Psoas muscle (tissue), 8 donors: ENCODE measurements around the gene NR5A2. TPM values are rescaled to one million over a fixed set of nuclear protein-coding genes. Genes with fewer than 3 reads are reported as not detected.

Experiments
- ATAC-seq, 4 donors: fragments of 200-7000 bp; cut with Tn5 transposase; one replicate each; pipeline ENCODE4 v1.9.1; 2020; ENCODE audit warnings: moderate library complexity in 3 of 4, mild to moderate bottlenecking in 2 of 4
- DNase-seq, 2 donors: peaks; one replicate each; pipeline ENCODE4 v3.0.0-alpha.2; 2020
- H3K27ac ChIP-seq: fragments of 200-600 bp; one replicate; pipeline ENCODE4 v1.8.0; 2022
- H3K27me3 ChIP-seq, 3 donors: fragments of 200-600 bp in 1 of 3; one replicate each; pipeline versions ENCODE4 v1.6.1 to v1.8.0; 2013 to 2022; ENCODE audit warnings: low read length in 2 of 3, mild to moderate bottlenecking in 2 of 3, moderate library complexity in 1 of 3; ENCODE audit not compliant: insufficient read depth in 3 of 3
- H3K36me3 ChIP-seq, 2 donors: fragments of 200-600 bp in 1 of 2; one replicate each; pipeline versions ENCODE4 v1.6.1 to v1.8.0; 2013 to 2022; ENCODE audit warnings: low read depth in 1 of 2, mild to moderate bottlenecking in 1 of 2, moderate library complexity in 1 of 2; ENCODE audit not compliant: insufficient read depth in 1 of 2
- H3K4me1 ChIP-seq: fragments of 200-600 bp; one replicate; pipeline ENCODE4 v1.8.0; 2022
- H3K4me3 ChIP-seq: fragments of 200-600 bp; one replicate; pipeline ENCODE4 v1.8.0; 2022; ENCODE audit warnings: mild to moderate bottlenecking
- H3K9me3 ChIP-seq: fragments of 200-600 bp; one replicate; pipeline ENCODE4 v1.8.0; 2022
- WGBS, 3 donors: extraction: QIAGEN DNeasy Blood & Tissue Kit; methylation state at CpG; one replicate each; pipeline versions ENCODE4 v1.1.6 to v1.1.7; 2013; 5-methylcytosine and 5-hydroxymethylcytosine counted together
- intact Hi-C, 2 donors: fragments of 100-400 bp; cut with DNase I; formaldehyde crosslinking; loops; one replicate each; pipeline versions ENCODE4 v1.11.0 to v1.14.2; 2022
- polyA plus RNA-seq, 3 donors: library from polyadenylated mRNA; stranded (reverse); fragments of 200-250 nt; gene quantifications; one replicate each; pipeline ENCODE4 v1.2.3, GENCODE V29; 2013
- total RNA-seq, 4 donors: library from RNA; stranded (reverse); fragmentation: NEBNext Ultra II Directional in 2 of 4; extraction: Animal tissue kit (Norgen Biotek cat#: 25700) in 2 of 4; gene quantifications; one replicate each; pipeline versions ENCODE4 v1.2.1 to v1.2.4, GENCODE V29; 2021 to 2023
- TF ChIP-seq, protein P1 (sequence below): fragments of 200-600 bp; IDR thresholded peaks from one replicate; pipeline ENCODE4 v1.8.0; 2022; ENCODE audit warnings: antibody characterized with exemption
- donor health status: healthy with polysubstance abuse.
- donor health status: DM: no; HTN: no; CAD: no; lungs with moderate emphysema.
- donor health status: Bipolar disorder and iron deficiency.
- donor health status: healthy.
- donor health status: DM: yes; HTN: yes; CAD: no.
- donor health status: DM: no; HTN: no; CAD: no.
- donor health status: DM: no; HTN: no; CAD: no.
- donor health status: DM: yes; HTN: yes; CAD: no.

NR5A2 gene
- total and polyA plus RNA-seq, 7 donors = 0.27 to 1.2 (median 0.60) TPM

DNA sequence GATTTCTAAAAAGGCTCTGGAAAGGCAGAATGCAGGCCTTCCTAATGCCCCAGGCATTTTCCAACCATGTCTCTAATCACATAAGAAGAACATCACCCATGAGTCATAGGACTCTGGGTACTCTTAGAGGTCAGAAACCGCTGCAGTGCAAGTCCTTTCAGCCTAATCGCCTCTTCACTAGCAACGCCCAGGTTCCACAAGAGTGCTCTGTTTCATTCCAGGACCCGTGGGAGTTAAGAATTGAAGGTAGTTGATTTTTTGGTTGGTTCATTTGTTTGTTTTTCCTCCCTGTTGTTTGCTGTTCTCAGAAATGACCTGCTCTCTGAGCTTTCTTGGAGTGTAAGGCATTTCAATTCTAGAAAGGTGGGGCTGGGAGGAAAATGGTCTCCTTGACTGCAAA lies 123.2 kb downstream of the NR5A2 start:
- no peak for DNase-seq
- no peaks in the 10 kb centered on the region for H3K27me3 ChIP-seq
- H3K9me3 ChIP-seq = no peaks in the 10 kb centered on the region
- no peak overlapping the region for H3K4me3 ChIP-seq
- TF ChIP-seq, protein P1, sequence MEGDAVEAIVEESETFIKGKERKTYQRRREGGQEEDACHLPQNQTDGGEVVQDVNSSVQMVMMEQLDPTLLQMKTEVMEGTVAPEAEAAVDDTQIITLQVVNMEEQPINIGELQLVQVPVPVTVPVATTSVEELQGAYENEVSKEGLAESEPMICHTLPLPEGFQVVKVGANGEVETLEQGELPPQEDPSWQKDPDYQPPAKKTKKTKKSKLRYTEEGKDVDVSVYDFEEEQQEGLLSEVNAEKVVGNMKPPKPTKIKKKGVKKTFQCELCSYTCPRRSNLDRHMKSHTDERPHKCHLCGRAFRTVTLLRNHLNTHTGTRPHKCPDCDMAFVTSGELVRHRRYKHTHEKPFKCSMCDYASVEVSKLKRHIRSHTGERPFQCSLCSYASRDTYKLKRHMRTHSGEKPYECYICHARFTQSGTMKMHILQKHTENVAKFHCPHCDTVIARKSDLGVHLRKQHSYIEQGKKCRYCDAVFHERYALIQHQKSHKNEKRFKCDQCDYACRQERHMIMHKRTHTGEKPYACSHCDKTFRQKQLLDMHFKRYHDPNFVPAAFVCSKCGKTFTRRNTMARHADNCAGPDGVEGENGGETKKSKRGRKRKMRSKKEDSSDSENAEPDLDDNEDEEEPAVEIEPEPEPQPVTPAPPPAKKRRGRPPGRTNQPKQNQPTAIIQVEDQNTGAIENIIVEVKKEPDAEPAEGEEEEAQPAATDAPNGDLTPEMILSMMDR = no peak
- ATAC-seq = no peak
- H3K4me1 ChIP-seq = no peaks in the 10 kb centered on the region
- H3K36me3 ChIP-seq = no peaks in the 10 kb centered on the region
- H3K27ac ChIP-seq = no peak overlapping the region
- intact Hi-C loops = no loop called here
- WGBS, 3 donors = 76 to 83% (median 78%) methylated on average over 4 of the region's 4 CpGs

DNA sequence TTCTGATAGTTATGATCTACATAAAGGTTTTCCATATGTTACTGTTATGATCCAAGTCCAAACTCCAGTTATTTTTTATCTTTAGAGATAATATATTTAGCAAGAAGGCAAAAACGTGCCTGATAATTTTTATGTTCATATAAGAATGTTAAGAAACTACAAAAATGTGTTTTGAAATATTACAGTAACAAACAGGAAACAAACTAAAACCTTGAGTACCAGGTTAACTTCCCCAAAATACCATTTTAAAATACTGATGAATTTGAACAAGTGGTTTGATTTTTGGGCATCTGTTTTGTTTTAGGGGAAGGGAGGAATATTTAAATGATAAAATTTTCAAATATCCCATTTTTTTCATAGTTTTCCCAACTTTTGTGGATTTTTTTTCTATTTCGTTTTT lies 124.8 kb downstream of the NR5A2 start:
- DNase-seq (no peak), ATAC-seq (no peak)
- H3K4me3 ChIP-seq = no peak overlapping the region
- H3K9me3 ChIP-seq = no peaks in the 10 kb centered on the region
- intact Hi-C loops = no loop called here
- H3K27me3 ChIP-seq = no peaks in the 10 kb centered on the region
- TF ChIP-seq, protein P1 = no peak
- 70 to 77% (median 76%) methylated on average over 2 of the region's 2 CpGs for WGBS, 3 donors
- H3K36me3 ChIP-seq = no peaks in the 10 kb centered on the region
- no peak overlapping the region for H3K27ac ChIP-seq
- no peaks in the 10 kb centered on the region for H3K4me1 ChIP-seq

DNA sequence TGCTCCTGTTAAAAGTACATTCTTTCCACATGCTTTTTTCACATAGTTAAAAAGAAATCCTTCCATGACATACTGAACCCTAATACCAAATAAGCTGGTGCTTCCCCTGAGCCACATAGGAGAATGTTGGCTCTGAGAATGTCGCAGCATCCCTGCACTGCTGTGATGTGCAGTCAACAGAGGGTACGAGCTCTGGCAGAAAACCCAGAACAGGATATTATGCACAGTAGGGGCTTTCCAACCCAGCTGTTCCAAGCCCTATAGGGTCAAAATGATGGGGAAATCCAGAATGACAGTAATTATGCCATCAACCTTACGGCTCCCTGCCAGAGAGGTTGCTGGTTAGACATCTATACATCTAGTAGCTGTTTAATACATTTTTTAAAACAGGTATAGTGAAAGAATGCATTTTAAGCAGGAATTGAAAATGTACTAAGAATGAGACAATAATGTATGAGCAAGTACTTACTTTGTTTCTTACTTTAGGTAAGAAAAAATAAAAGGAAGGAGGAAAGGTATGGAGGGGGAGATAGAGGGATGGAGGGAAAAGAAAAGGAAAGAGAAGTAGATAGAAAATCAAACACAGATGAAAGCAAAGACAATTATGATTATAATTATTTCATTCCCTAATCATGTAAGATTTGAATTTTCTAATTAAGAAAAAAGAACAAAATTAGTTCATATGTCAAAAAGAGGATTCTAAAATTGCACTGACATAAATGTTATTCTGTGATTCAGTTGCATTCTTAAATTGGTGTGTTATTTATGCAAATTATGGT lies 126.0 kb downstream of the NR5A2 start:
- 55 to 62% (median 59%) methylated on average over 3 of the region's 3 CpGs for WGBS, 3 donors
- intact Hi-C loops = no loop called here
- Histone ChIP-seq H3K9me3 (no peaks in the 10 kb centered on the region), H3K27me3 (no peaks in the 10 kb centered on the region), H3K4me1 (no peaks in the 10 kb centered on the region), H3K4me3 (no peak overlapping the region), H3K36me3 (no peaks in the 10 kb centered on the region), H3K27ac (no peak overlapping the region)
- no peak for DNase-seq
- no peak for ATAC-seq
- TF ChIP-seq, protein P1 = no peak

DNA sequence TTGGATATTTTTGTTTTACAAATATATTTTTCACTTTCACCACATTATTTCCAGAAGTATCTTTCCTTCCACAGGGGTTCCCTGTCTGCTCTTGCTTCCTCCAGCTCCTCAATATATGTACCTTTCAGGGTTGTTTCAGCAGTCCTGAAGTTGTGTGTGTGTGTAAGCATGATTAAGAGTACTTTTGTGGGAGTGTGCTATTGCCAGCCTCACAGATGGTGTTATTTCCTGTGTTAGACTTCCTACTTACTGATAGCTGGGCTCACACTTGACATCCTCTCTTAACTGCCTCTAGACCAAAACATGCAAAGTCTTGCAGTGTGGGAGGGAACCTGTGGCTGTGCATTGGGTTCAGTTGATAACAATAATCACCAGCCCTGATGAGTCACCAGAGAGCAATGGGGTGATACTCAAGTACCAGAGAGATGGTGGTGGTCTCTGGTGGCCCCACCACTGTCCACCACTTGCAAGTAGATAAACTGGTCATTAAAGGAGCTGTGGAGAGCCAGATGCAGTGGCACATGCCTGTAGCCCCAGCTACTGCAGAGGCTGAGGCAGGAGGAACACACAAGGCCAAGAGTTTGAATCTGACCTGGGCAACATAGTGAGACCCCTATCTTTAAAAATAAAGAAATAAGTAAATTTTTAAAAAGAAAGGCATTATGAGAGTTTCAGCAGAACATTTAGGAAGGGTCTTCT lies 126.7 kb downstream of the NR5A2 start:
- ATAC-seq (no peak), DNase-seq (no peak)
- Histone ChIP-seq H3K27ac (no peak overlapping the region), H3K36me3 (no peaks in the 10 kb centered on the region), H3K4me1 (no peaks in the 10 kb centered on the region), H3K9me3 (no peaks in the 10 kb centered on the region), H3K27me3 (no peaks in the 10 kb centered on the region), H3K4me3 (no peak overlapping the region)
- TF ChIP-seq, protein P1 = no peak
- intact Hi-C loops = no loop called here
